GM12874 (cell line): ENCODE results near the gene IL17F.

Experiments used
- CTCF ChIP-seq: IDR thresholded peaks from 2 replicates; pipeline ENCODE4 v1.5.1; 2011; ENCODE audit warnings: low read depth, mild to moderate bottlenecking, control low read depth, low read length, moderate library complexity; ENCODE audit not compliant: insufficient read depth

IL17F gene

GRCh38 chr6:52207066-52207465 is 37.2 kb downstream of the IL17F start:
- TF ChIP-seq CTCF, result no peak

GRCh38 chr6:52201493-52201892 is 42.8 kb downstream of the IL17F start:
- no peak for TF ChIP-seq CTCF

GRCh38 chr6:52201046-52201445 is 43.3 kb downstream of the IL17F start:
- TF ChIP-seq CTCF, result no peak

DNA sequence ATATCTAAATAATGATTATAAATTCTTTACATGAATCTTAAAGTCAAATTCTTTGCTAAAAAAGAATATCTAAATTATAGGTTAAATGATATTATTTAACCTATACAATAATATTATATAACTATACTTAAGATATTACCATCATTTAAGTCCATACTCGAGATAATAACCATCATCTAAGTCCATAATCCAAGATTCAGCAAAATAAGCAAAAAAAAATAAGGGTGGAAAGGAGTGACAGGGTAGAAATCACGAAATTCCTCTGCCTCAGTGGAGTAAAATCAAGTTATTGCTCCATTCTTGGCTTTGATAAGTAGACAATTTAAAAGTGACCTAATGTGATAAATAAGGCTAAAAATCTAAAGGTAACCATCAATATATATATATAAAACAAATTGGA is 48.4 kb downstream of the IL17F start:
- no peak for TF ChIP-seq CTCF

- TF ChIP-seq CTCF, result no peak
These were observed 52.5 kb downstream of the IL17F start for GRCh38 chr6:52191824-52192223.

DNA sequence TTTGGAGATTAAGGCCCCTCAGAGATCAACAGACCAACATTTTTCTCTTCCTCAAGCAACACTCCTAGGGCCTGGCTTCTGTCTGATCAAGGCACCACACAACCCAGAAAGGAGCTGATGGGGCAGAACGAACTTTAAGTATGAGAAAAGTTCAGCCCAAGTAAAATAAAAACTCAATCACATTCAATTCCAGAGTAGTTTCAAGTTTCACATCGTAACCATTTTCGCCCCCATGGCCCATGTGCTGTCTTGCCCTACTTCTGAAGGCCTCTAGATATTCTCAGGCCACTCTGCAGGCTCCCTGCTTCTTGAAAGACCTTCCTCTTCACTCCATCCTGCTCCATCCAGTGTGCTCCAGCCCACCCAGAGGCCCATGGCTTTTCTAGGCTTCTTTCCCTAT is 53.9 kb downstream of the IL17F start:
- TF ChIP-seq CTCF, result no peak

- TF ChIP-seq CTCF, result no peak
These were observed 54.3 kb downstream of the IL17F start for GRCh38 chr6:52189974-52190373.

DNA sequence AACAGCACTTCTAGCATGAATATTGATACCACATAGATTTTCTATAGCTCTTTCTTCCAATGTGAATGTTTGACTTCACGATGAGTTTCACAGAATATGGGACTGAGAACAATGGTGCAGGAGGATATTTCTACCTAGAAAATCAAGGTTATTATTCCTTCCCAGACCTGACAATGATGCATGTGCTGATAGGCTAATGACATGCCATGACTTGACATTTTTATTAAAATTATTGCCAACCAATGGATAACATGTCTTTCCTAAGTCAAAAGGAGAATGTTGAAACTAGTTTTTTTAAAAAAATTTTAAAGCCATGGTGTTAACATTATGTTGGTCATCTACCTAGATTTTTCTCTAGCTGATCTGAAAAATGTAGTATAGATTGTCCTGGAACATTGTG is 57.2 kb downstream of the IL17F start:
- no peak for TF ChIP-seq CTCF
